Measurements from ENCODE around the gene TEX53.

DNA sequence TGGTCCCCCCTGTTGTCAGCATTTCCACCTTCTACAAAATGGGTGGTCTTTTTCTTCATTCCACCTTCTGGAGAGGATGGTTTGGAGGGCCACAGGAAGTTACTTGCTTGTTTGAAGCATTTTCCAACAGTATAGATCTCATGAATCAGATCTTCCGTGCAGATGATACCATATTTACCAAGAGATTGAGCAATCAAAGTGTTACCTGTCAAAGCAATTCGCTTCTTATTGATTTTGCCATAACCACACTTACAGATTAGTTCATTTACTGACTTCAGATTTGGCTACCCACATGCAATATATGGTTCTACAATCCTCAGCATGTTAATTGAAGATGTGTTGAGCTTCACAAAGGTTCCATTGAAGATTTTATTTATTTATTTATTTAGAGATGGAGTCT, 38.3 kb upstream of the TEX53 start:
- TF ChIP-seq CTCF (IDR thresholded peaks at IDR 0.05 in 4 of 5, conservative IDR thresholded peaks at IDR 0.05 in 1 of 5) (no peak), POLR2A (IDR thresholded peaks at IDR 0.05) (no peak)
